KMS-11 (cell line): Measurements from ENCODE around the gene CMTM7.

Experiments used
- H2AFZ ChIP-seq: fragments of 200-600 bp; sonication (generic); 2 replicates; pipeline ENCODE4 v1.6.1; 2016; ENCODE audit warnings: antibody characterized with exemption, mixed run types, low read depth
- H3K27ac ChIP-seq: fragments of 200-600 bp; sonication (generic); 2 replicates; pipeline ENCODE4 v1.6.1; 2016; ENCODE audit warnings: mild to moderate bottlenecking, mixed run types
- H3K27me3 ChIP-seq: fragments of 200-600 bp; sonication (generic); 2 replicates; pipeline ENCODE4 v1.6.1; 2017; ENCODE audit warnings: mild to moderate bottlenecking, low read depth, mixed run types, moderate library complexity; ENCODE audit not compliant: insufficient read depth
- H3K36me3 ChIP-seq: fragments of 200-600 bp; sonication (generic); 2 replicates; pipeline ENCODE4 v1.6.1; 2017; ENCODE audit warnings: mild to moderate bottlenecking, mixed run types; ENCODE audit not compliant: insufficient read depth
- H3K4me1 ChIP-seq: fragments of 200-600 bp; sonication (generic); 2 replicates; pipeline ENCODE4 v1.6.1; 2016; ENCODE audit warnings: mild to moderate bottlenecking, low read depth, mixed run types; ENCODE audit not compliant: poor library complexity, severe bottlenecking
- H3K4me2 ChIP-seq: fragments of 200-600 bp; sonication (generic); 2 replicates; pipeline ENCODE4 v1.7.0; 2016; ENCODE audit warnings: mild to moderate bottlenecking, mixed run types
- H3K4me3 ChIP-seq: fragments of 200-600 bp; sonication (generic); IDR thresholded peaks from 2 replicates; pipeline ENCODE4 v1.6.1; 2017; ENCODE audit warnings: low read depth, low read length, mixed read lengths; ENCODE audit not compliant: insufficient read depth
- H3K79me2 ChIP-seq: fragments of 200-600 bp; sonication (generic); 2 replicates; pipeline ENCODE4 v1.6.1; 2016; ENCODE audit warnings: low read depth, mixed run types; ENCODE audit not compliant: insufficient read depth
- H3K9ac ChIP-seq: fragments of 200-600 bp; sonication (generic); 2 replicates; pipeline ENCODE4 v1.6.1; 2016; ENCODE audit warnings: mild to moderate bottlenecking, mixed run types
- H4K20me1 ChIP-seq: fragments of 200-600 bp; sonication (generic); 2 replicates; pipeline ENCODE4 v1.6.1; 2016; ENCODE audit warnings: mild to moderate bottlenecking, mixed run types; ENCODE audit not compliant: insufficient read depth
- TF ChIP-seq, protein P1 (sequence below): fragments of 200-600 bp; sonication (generic); conservative IDR thresholded peaks from 2 replicates; pipeline ENCODE4 v1.6.1; 2017; ENCODE audit warnings: low read depth, mild to moderate bottlenecking, antibody characterized with exemption, low read length, moderate library complexity, mixed read lengths

The CMTM7 gene

DNA sequence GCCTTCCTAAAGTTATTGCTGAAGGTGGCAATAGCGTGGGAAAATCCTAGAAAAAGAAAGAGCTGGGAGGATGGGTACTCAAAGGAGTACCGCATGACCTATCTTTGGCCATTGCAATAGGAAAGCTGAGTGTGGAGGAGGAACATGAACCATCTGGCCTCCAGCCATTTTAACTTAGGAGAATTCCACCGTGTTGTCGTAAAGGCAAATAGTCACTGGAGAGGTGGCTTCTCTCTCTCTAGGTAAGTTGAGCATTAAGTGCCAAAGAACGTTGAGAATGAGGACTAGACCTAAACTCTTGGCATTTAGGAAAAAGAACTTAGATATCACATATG is 16.1 kb upstream of the CMTM7 start:
- Histone ChIP-seq H2AFZ (no peak overlapping the region), H4K20me1 (no peaks in the 10 kb centered on the region), H3K36me3 (no peaks in the 10 kb centered on the region), H3K79me2 (no peaks in the 10 kb centered on the region), H3K4me1 (peaks cover 18% of the 10 kb centered on the region), H3K4me3 (no peak overlapping the region), H3K27me3 (no peaks in the 10 kb centered on the region), H3K4me2 (no peak overlapping the region), H3K27ac (no peak overlapping the region), H3K9ac (no peak overlapping the region)
- TF ChIP-seq, protein P1, sequence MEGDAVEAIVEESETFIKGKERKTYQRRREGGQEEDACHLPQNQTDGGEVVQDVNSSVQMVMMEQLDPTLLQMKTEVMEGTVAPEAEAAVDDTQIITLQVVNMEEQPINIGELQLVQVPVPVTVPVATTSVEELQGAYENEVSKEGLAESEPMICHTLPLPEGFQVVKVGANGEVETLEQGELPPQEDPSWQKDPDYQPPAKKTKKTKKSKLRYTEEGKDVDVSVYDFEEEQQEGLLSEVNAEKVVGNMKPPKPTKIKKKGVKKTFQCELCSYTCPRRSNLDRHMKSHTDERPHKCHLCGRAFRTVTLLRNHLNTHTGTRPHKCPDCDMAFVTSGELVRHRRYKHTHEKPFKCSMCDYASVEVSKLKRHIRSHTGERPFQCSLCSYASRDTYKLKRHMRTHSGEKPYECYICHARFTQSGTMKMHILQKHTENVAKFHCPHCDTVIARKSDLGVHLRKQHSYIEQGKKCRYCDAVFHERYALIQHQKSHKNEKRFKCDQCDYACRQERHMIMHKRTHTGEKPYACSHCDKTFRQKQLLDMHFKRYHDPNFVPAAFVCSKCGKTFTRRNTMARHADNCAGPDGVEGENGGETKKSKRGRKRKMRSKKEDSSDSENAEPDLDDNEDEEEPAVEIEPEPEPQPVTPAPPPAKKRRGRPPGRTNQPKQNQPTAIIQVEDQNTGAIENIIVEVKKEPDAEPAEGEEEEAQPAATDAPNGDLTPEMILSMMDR: no peak

DNA sequence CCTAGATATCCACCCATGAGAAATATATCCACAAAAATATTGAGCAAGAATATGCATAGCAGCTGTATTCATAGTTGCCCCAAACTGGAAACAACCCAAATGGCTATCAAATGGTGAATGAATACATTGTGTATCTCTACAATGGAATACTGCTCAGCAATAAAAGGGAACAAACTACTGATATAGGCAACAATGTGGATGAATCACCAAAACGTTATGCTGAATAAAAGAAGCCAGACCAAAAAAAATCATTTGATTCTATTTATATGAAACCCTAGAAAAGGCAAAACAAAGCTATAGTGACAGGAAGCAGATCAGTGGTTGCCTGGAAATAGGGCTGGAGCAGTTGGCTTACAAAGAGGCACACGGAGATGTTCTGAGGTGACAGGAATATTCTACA is 15.5 kb upstream of the CMTM7 start:
- H3K9ac ChIP-seq: no peak overlapping the region
- no peak overlapping the region for H3K4me3 ChIP-seq
- no peak overlapping the region for H3K4me2 ChIP-seq
- H2AFZ ChIP-seq: no peak overlapping the region
- no peaks in the 10 kb centered on the region for H3K36me3 ChIP-seq
- H3K27ac ChIP-seq: no peak overlapping the region
- H3K4me1 ChIP-seq: peaks cover 14% of the 10 kb centered on the region
- no peaks in the 10 kb centered on the region for H3K27me3 ChIP-seq
- no peaks in the 10 kb centered on the region for H4K20me1 ChIP-seq
- no peaks in the 10 kb centered on the region for H3K79me2 ChIP-seq
- TF ChIP-seq, protein P1: no peak

DNA sequence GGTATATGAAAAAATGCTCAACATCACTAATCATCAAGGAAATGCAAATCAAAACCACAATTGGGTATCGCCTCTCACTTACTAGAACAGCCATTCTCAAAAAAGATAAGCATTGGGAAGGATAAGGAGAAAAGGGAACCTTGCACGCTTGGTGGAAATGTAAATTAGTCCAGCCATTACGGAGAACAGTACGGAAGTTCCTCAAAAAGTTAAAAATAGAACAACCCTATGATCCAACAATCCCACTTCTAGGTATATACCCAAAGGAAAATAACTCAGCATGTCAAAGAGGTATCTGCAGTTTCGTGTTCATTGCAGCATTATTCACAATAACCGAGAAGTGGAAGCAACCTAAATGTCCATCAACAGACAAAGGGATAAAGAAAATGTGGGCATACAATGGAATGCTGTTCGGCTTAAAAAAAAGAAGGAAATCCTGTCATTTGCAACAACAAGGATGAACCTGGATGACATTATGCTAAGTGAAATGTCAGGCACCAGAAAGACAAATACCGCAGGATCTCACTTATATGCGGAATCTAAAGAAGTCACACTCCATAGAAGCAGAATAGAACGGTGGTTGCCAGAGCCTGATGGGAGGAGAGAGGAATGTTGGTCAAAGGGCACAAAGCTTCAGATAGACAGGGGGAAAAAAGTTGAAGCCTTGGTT is 11.7 kb upstream of the CMTM7 start:
- Histone ChIP-seq H3K4me3 (no peak overlapping the region), H3K9ac (no peak overlapping the region), H3K27ac (no peak overlapping the region), H2AFZ (no peak overlapping the region), H3K27me3 (no peaks in the 10 kb centered on the region), H3K4me1 (peaks cover 4% of the 10 kb centered on the region), H3K36me3 (no peaks in the 10 kb centered on the region), H3K79me2 (no peaks in the 10 kb centered on the region), H3K4me2 (no peak overlapping the region), H4K20me1 (no peaks in the 10 kb centered on the region)
- TF ChIP-seq, protein P1: no peak

DNA sequence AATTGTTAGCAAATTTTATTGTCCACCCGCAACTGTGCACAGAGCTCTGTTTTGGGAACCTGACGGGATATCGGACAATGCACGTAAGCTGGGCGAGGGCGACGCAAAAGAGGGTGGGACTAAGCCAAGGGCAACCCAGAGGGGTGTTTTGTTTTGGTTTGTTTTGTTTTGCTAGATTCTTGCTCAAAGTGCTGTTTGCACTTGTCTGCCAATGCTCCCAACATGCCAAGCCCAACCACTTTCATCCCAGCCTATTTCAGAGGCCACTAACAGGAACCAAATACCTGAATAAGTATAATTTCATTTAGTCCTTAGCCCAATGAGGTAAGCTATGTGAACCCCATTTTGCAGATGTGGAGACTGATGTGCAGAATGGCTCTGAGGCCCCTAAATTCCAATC is 9.7 kb upstream of the CMTM7 start:
- Histone ChIP-seq H3K4me2 (no peak overlapping the region), H2AFZ (no peak overlapping the region), H3K9ac (no peak overlapping the region), H4K20me1 (no peaks in the 10 kb centered on the region), H3K79me2 (no peaks in the 10 kb centered on the region), H3K4me1 (no peaks in the 10 kb centered on the region), H3K27ac (no peak overlapping the region), H3K27me3 (no peaks in the 10 kb centered on the region), H3K36me3 (no peaks in the 10 kb centered on the region), H3K4me3 (no peak overlapping the region)
- TF ChIP-seq, protein P1: no peak
